ENCODE measurements around the gene RRBP1.
"Not testable (repeated sequence)": the region's sequence is repeated elsewhere in the genome, so short reads cannot be mapped to it uniquely, and the experiment has no call there.

Gene RRBP1

DNA sequence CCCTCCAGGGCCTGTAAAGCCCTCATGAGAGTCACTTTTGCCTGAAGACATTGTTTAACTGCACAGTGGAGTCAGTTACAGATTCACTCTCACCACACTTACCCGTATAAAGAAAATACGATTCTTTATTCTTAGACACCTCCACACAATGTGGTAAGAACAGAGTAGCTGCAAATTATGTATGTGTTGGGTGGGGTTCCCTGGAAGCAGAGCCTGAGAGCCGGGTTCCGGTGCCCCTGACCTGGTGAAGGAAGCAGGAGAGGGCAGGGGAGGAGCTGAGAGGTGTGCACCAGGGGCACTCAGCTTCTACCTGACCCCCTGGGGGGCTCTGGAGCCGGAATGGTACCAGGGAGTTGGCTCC, 29.2 kb upstream of the RRBP1 start:
- TF ChIP-seq, protein P1, sequence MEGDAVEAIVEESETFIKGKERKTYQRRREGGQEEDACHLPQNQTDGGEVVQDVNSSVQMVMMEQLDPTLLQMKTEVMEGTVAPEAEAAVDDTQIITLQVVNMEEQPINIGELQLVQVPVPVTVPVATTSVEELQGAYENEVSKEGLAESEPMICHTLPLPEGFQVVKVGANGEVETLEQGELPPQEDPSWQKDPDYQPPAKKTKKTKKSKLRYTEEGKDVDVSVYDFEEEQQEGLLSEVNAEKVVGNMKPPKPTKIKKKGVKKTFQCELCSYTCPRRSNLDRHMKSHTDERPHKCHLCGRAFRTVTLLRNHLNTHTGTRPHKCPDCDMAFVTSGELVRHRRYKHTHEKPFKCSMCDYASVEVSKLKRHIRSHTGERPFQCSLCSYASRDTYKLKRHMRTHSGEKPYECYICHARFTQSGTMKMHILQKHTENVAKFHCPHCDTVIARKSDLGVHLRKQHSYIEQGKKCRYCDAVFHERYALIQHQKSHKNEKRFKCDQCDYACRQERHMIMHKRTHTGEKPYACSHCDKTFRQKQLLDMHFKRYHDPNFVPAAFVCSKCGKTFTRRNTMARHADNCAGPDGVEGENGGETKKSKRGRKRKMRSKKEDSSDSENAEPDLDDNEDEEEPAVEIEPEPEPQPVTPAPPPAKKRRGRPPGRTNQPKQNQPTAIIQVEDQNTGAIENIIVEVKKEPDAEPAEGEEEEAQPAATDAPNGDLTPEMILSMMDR (IDR thresholded peaks at IDR 0.05; ENCODE audit: unreplicated experiment in 3 of 3), result no peak
- H3K9me3 Mint-ChIP-seq, result no peaks in the 10 kb centered on the region
- H3K4me1 Mint-ChIP-seq, result peaks cover 46% of the 10 kb centered on the region
- no peaks in the 10 kb centered on the region for H3K36me3 Mint-ChIP-seq (ENCODE audit: low read depth)
- no peaks in the 10 kb centered on the region for H3K27me3 Mint-ChIP-seq (ENCODE audit: low read depth)
- peak overlapping the region; percentile 97 to 98 (median 98) for H3K27ac Mint-ChIP-seq
- H3K4me3 Mint-ChIP-seq, result peak overlapping the region in 1 of 3 experiments; percentile 13

DNA sequence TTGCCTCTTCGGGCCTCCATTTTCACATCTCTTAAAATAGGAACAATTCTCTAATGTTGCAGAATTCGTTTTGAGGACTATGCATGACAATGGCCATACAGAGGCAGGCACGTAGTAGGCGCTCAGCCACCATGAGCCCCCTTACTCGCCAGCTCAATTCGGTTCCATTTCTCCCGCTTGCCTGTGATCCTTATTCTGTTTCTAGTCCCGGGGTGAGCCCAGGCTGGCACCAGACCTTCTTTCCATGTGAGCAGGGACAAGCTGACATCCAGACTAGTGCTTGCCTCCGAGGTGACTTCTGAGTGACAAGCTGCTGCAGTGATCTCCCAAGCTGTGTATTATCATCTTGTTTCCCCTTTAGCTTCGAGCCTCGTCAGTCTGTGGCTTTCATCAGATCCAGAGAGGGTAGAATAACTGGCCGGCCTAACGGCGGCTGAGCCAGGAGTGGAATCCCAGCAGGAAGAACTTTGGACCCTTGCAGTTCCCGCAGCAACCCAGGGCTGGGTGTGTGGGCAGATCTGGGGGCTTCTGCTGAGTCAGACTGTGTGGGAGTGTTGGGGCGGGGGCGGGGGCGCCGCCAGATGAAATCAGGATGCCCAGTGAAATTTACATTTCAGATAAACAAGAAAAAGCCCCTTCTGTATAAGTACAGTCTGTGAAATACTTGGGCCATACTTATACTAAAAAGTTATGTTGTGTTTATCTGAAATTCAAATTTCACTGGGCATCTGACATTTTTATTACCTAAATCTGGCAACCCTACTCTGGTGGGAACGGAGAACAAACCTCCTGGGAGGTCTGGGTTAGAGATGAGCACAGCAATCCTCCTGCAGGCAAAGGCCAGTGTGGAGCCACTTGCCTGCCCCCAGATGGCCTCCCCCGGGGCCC, 28.6 kb upstream of the RRBP1 start:
- Mint-ChIP-seq H3K4me1 (peaks cover 46% of the 10 kb centered on the region), H3K36me3 (ENCODE audit: low read depth) (no peaks in the 10 kb centered on the region)
- TF ChIP-seq, protein P1 (IDR thresholded peaks at IDR 0.05; ENCODE audit: unreplicated experiment in 3 of 3), result no peak

DNA sequence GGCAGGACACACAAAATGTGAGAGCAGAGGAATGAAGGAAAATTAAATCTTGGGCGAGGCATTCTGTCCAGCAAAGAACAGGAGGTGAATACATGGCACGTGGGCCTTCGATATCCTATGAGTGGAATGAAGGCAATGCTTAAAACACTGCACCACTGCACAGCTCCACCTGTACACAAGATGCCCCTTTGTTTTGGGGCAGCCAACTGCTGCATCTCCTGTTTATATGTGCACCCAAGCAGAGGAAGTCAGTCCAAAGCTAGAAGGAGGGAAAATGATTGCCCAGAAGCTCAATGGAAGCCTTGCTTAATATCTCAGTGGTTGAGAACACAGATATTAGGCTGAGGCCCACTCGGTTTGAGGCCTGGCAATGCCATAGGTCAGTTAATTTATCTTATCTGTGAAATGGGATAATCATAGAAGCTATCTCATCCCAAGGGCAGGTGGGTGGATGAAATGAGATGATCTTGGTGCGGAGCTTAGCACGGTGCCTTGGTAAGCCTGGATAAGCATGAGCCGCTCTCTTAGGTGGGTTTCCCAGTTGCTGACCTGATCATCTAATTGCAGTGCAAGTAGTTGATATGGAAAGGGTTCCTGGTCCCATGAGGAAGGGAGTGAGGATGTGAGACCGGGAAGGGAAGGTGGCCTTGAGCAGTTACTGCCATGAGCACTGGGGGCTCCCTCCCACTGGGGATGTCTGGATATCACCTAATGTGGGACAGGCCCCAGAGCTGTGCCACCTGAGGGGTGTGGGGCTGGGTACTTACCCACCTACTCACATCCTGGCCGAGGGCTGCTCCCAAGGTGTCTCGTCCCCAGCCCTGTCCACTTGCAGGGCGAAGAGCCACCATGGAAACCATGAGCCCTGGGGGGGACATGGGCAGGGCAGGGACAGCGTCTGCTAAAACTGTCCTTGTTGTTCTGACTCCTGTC, 27.6 kb upstream of the RRBP1 start:
- H3K27ac Mint-ChIP-seq, result peak overlapping the region; percentile 97 to 98 (median 98)
- H3K36me3 Mint-ChIP-seq (ENCODE audit: low read depth), result no peaks in the 10 kb centered on the region
- H3K9me3 Mint-ChIP-seq, result no peaks in the 10 kb centered on the region
- H3K4me3 Mint-ChIP-seq, result peak overlapping the region in 2 of 3 experiments; percentile 14 to 50
- no peaks in the 10 kb centered on the region for H3K27me3 Mint-ChIP-seq (ENCODE audit: low read depth)
- peaks cover 43% of the 10 kb centered on the region for H3K4me1 Mint-ChIP-seq
- TF ChIP-seq, protein P1 (IDR thresholded peaks at IDR 0.05; ENCODE audit: unreplicated experiment in 3 of 3), result no peak

More for the DNA sequence above, 28.6 kb upstream of the RRBP1 start:
- Mint-ChIP-seq H3K4me3 (peak overlapping the region; percentile 30 to 56 (median 51)), H3K9me3 (no peaks in the 10 kb centered on the region), H3K27me3 (ENCODE audit: low read depth) (no peaks in the 10 kb centered on the region), H3K27ac (peak overlapping the region; percentile 97 to 98 (median 98))

DNA sequence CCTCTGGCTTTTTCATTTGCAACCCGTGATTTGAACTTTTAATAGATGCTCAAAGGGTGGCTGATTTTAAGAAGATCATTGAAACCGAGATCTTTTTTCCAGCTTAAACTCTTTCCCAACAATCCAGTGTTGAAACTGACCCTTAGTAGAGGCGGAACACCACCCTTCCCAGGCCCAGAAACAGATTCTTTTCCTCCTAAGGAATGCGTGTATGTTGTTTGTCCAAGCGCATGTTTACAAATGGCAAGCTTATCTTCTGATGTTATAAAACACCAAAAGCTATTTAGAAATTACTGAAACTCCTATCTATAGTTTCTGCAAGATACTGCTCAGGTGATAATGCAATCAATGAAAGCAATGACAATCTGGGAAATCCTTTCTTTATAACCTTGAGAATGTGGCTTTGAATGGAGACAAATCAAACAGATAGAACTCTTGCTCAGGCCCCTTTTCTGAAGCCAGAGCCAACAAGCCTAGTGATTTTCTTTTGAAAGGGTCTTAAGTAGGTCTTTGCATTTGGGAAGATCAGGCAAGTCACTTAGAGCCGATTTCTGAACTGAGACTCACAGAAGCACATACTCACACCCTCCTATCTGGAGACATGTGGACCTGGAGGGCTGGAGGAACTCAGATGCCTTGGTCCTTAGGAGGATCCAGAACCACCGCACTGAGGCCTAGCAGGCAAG, 26.8 kb upstream of the RRBP1 start:
- Mint-ChIP-seq H3K36me3 (ENCODE audit: low read depth) (no peaks in the 10 kb centered on the region), H3K27ac (peak overlapping the region; percentile 97 to 98 (median 98)), H3K9me3 (no peaks in the 10 kb centered on the region), H3K4me1 (peaks cover 37% of the 10 kb centered on the region), H3K4me3 (peak overlapping the region in 1 of 3 experiments; percentile 50), H3K27me3 (ENCODE audit: low read depth) (no peaks in the 10 kb centered on the region)
- TF ChIP-seq, protein P1 (IDR thresholded peaks at IDR 0.05; ENCODE audit: unreplicated experiment in 3 of 3), result no peak

DNA sequence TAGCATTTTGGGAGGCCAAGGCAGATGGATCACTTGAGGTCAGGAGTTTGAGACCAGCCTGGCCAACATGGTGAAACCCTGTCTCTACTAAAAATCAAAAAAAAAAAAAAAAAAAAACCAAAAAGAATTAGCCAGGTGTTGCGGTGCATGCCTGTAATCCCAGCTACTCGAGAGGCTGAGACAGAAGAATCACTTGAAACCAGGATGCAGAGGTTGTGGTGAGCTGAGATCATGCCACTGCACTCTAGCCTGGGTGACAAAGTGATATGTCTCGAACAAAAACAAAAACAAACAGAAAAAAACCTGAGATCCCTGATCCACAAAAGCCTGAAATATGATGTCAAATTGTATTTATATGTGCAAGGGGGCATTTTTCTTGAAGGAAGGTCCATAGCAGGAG, 25.9 kb upstream of the RRBP1 start:
- H3K27ac Mint-ChIP-seq; H3K27me3 Mint-ChIP-seq (ENCODE audit: low read depth); H3K4me3 Mint-ChIP-seq; H3K9me3 Mint-ChIP-seq; H3K36me3 Mint-ChIP-seq (ENCODE audit: low read depth): not testable (repeated sequence)
- peaks cover 36% of the 10 kb centered on the region for H3K4me1 Mint-ChIP-seq

DNA sequence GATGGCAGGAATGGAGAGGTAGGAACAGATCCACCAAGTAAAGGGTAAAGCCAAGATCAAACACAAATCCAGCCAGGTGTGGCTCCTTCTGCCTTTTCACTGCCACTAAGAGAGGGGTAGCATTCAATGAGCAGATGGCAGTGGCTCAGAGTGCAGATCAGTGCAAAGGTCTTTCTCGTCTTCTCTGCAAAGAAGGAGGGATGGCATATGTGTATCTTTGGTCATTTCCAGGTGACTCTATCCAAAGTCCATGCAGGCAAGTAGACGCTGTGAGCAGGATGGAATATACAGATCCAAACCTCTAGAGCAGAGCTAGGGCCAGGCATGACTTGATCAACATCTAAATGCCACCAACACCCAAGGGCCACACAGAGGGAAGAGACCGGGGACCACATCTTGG, 24.6 kb upstream of the RRBP1 start:
- peak overlapping the region in 1 of 3 experiments; percentile 6 for H3K27ac Mint-ChIP-seq
- no peaks in the 10 kb centered on the region for H3K36me3 Mint-ChIP-seq (ENCODE audit: low read depth)
- TF ChIP-seq, protein P1 (IDR thresholded peaks at IDR 0.05; ENCODE audit: unreplicated experiment in 3 of 3), result no peak
- H3K9me3 Mint-ChIP-seq, result no peaks in the 10 kb centered on the region
- peaks cover 26% of the 10 kb centered on the region for H3K4me1 Mint-ChIP-seq
- no peaks in the 10 kb centered on the region for H3K27me3 Mint-ChIP-seq (ENCODE audit: low read depth)
- H3K4me3 Mint-ChIP-seq, result no peak overlapping the region
